ENCODE data around the gene ATP1A4. TPM values are rescaled to one million over a fixed set of nuclear protein-coding genes. Genes with fewer than 3 reads are reported as not detected.

ATP1A4 gene
- total and polyA plus RNA-seq, 4 donors, result not detected

- TF ChIP-seq ZBTB33 (IDR thresholded peaks at IDR 0.05) (no peak), HNF4A (conservative IDR thresholded peaks at IDR 0.05) (no peak), NR2F2 (IDR thresholded peaks at IDR 0.05) (no peak)
Observed at GRCh38 chr1:160121388-160121787, 30.0 kb upstream of the ATP1A4 start (continued).

- H3K9ac ChIP-seq (ENCODE audit: low read depth in 1 of 2, low read length in 2 of 2), result no peak overlapping the region
- H3K27me3 ChIP-seq (ENCODE audit: control insufficient read depth in 4 of 4, insufficient read depth in 4 of 4, low read length in 3 of 4), result no peaks in the 10 kb centered on the region
- H3K9me3 ChIP-seq (ENCODE audit: control insufficient read depth in 4 of 4, low read length in 3 of 4), result no peaks in the 10 kb centered on the region
- no peak overlapping the region for H3K4me3 ChIP-seq (ENCODE audit: low read depth in 1 of 3, low read length in 3 of 3)
- TF ChIP-seq REST (IDR thresholded peaks at IDR 0.05), result no peak
- no peak for TF ChIP-seq ZBTB33 (IDR thresholded peaks at IDR 0.05)
- TF ChIP-seq HNF4G (IDR thresholded peaks at IDR 0.05), result no peak
- no peak for TF ChIP-seq YY1 (IDR thresholded peaks at IDR 0.05)
- no peak for TF ChIP-seq CTCF (IDR thresholded peaks at IDR 0.05; ENCODE audit: low read depth, low read length, missing input control)
- TF ChIP-seq HNF4A (conservative IDR thresholded peaks at IDR 0.05), result no peak
- no peak for TF ChIP-seq EGR1 (IDR thresholded peaks at IDR 0.05; ENCODE audit: low read depth in 2 of 2)
- no peaks in the 10 kb centered on the region for H3K4me1 ChIP-seq (ENCODE audit: control insufficient read depth in 4 of 4, insufficient read depth in 4 of 4, low read length in 3 of 4)
- DNase-seq (ENCODE audit: low spot score), result no peak
- no peak overlapping the region for H3K27ac ChIP-seq (ENCODE audit: low read depth in 1 of 2, low read length in 2 of 2)
- WGBS, result 89% methylated on average over 16 of the region's 16 CpGs
- H3K36me3 ChIP-seq (ENCODE audit: control insufficient read depth in 4 of 4, insufficient read depth in 3 of 4, low read depth in 1 of 4, low read length in 3 of 4), result no peaks in the 10 kb centered on the region
Observed at GRCh38 chr1:160122978-160123495, 28.4 kb upstream of the ATP1A4 start.

- no peak for TF ChIP-seq EGR1 (IDR thresholded peaks at IDR 0.05; ENCODE audit: low read depth in 2 of 2)
- TF ChIP-seq RAD21 (IDR thresholded peaks at IDR 0.05), result no peak
- TF ChIP-seq MAX (IDR thresholded peaks at IDR 0.05), result no peak
- no peaks in the 10 kb centered on the region for H3K36me3 ChIP-seq (ENCODE audit: control insufficient read depth in 4 of 4, insufficient read depth in 3 of 4, low read depth in 1 of 4, low read length in 3 of 4)
- DNase-seq (ENCODE audit: low spot score), result no peak
- no peaks in the 10 kb centered on the region for H3K9me3 ChIP-seq (ENCODE audit: control insufficient read depth in 4 of 4, low read length in 3 of 4)
- H3K4me1 ChIP-seq (ENCODE audit: control insufficient read depth in 4 of 4, insufficient read depth in 4 of 4, low read length in 3 of 4), result no peaks in the 10 kb centered on the region
- H3K9ac ChIP-seq (ENCODE audit: low read depth in 1 of 2, low read length in 2 of 2), result no peak overlapping the region
- H3K27ac ChIP-seq (ENCODE audit: low read depth in 1 of 2, low read length in 2 of 2), result no peak overlapping the region
- no peaks in the 10 kb centered on the region for H3K27me3 ChIP-seq (ENCODE audit: control insufficient read depth in 4 of 4, insufficient read depth in 4 of 4, low read length in 3 of 4)
- no peak overlapping the region for H3K4me3 ChIP-seq (ENCODE audit: low read depth in 1 of 3, low read length in 3 of 3)
Observed at GRCh38 chr1:160123726-160124125, 27.7 kb upstream of the ATP1A4 start.
